Tibial nerve (tissue), 3 donors: ENCODE measurements around the gene NOS3.

Experiments
- CTCF ChIP-seq, 5 experiments: fragments of 200-600 bp in 3 of 5; fragments of 450-650 bp in 2 of 5; sonication (generic) in 3 of 5; IDR thresholded peaks; one replicate each; pipeline ENCODE4 v1.5.1; 2016 to 2019; ENCODE audit warnings: antibody characterized with exemption in 5 of 5, mild to moderate bottlenecking in 3 of 5, moderate library complexity in 2 of 5
- POLR2A ChIP-seq, 2 donors: fragments of 450-650 bp; IDR thresholded peaks; one replicate each; pipeline ENCODE4 v1.6.1; 2017; ENCODE audit warnings: antibody characterized with exemption in 2 of 2, mild to moderate bottlenecking in 2 of 2, moderate library complexity in 2 of 2

GRCh38 chr7:150949971-150950491, 40.8 kb upstream of the NOS3 start:
- TF ChIP-seq CTCF (IDR thresholded peaks at IDR 0.05), result no peak
- no peak for TF ChIP-seq POLR2A (IDR thresholded peaks at IDR 0.05)
